Epithelial cell of esophagus (primary cell): ENCODE measurements around the gene MLKL.
"Not testable (repeated sequence)": the region's sequence is repeated elsewhere in the genome, so short reads cannot be mapped to it uniquely, and the experiment has no call there.

Experiments
- DNase-seq: peaks from one replicate; pipeline ENCODE4 v3.0.0; 2010; ENCODE audit warnings: low read depth
- H3K4me3 ChIP-seq: 2 replicates; pipeline ENCODE4 v1.5.1; 2011; ENCODE audit warnings: mild to moderate bottlenecking, low read length, control low read depth
- TF ChIP-seq, protein P1 (sequence below): IDR thresholded peaks from 2 replicates; pipeline ENCODE4 v1.5.1; 2011; ENCODE audit warnings: low read depth, mild to moderate bottlenecking, low read length, control low read depth, inconsistent platforms; ENCODE audit not compliant: insufficient read depth; ENCODE audit errors: missing control alignments

Gene MLKL

DNA sequence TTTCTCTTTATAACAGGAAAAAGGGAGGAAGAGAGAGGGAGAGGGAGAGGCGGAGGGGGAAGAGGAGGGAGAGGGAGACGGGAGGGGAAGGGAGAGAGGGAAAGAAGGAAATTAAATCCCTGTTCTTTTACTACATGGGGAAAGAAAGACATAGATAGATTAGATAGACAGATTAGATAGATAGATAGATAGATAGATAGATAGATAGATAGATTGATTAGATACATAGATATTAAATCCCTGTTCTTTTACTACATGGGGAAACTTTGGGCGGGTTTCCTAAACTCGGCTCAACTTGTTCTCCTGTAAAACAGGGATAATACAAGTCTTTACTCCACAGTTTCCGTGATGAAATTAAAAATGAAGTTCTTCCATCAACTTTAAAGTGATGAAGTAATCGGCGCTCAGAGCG lies 34.6 kb downstream of the MLKL start:
- TF ChIP-seq, protein P1, sequence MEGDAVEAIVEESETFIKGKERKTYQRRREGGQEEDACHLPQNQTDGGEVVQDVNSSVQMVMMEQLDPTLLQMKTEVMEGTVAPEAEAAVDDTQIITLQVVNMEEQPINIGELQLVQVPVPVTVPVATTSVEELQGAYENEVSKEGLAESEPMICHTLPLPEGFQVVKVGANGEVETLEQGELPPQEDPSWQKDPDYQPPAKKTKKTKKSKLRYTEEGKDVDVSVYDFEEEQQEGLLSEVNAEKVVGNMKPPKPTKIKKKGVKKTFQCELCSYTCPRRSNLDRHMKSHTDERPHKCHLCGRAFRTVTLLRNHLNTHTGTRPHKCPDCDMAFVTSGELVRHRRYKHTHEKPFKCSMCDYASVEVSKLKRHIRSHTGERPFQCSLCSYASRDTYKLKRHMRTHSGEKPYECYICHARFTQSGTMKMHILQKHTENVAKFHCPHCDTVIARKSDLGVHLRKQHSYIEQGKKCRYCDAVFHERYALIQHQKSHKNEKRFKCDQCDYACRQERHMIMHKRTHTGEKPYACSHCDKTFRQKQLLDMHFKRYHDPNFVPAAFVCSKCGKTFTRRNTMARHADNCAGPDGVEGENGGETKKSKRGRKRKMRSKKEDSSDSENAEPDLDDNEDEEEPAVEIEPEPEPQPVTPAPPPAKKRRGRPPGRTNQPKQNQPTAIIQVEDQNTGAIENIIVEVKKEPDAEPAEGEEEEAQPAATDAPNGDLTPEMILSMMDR, result no peak
- peak; percentile 4 for DNase-seq
- H3K4me3 ChIP-seq, result peak overlapping the region; percentile 90

DNA sequence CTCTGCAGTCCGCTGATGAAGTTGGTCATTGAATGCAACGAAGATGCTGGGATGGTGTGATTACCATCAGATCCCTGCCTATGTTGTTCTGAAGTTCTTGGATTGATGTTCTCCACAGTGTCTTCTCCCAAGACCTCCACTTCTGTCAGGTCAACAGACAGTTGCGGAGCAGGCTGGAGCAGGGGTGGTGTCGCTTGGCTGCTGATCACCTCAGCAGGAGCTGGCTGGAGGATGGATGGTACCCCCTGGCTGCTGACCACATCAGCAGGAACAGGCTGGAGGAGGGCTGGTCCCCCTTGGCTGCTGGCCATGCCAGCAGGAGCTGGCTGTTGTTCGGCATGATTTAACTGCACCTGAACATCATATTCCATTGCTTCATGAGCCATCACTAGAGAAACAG lies 39.6 kb downstream of the MLKL start:
- TF ChIP-seq, protein P1, result no peak
- DNase-seq, result no peak
- H3K4me3 ChIP-seq, result no peak overlapping the region

DNA sequence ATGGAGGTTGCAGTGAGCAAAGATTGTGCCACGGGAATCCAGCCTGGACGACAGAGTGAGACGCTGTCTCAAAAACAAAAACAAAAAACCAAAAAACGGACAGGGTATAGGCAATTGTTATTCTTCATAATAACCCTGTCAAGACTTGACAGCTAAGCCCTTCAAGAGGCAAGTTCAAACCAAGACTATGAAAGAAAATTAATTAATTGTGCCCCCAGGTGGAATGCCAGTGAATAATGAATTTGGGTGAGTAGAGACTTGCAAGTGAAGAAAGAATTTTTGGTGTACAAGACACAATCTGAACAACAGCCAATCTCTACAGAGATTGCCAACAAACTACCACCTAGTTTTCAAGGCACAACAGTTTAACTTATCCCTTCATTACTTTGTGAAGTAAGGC lies 40.3 kb downstream of the MLKL start:
- DNase-seq, result peak; percentile 65
- no peak overlapping the region for H3K4me3 ChIP-seq
- TF ChIP-seq, protein P1, result no peak

DNA sequence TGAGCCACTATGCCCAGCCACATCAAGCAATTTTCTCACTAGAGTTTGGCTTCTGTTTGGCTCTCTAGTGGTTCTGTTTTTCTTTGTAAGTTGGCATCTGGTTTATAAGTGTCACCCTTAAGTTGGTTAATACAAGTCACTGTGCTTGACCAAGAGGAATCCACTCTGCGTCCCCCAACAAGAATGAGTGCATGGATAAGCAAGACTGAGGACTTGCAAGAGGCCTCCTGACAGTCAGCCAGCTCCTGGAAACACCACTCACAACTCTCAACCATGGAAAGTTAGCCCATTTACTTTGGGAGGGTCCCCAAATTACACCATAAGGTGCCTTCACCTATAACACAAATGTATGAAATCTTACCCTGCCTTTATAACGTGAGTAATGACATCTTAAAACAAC lies 41.6 kb downstream of the MLKL start:
- TF ChIP-seq, protein P1, result no peak
- H3K4me3 ChIP-seq, result no peak overlapping the region
- no peak for DNase-seq

DNA sequence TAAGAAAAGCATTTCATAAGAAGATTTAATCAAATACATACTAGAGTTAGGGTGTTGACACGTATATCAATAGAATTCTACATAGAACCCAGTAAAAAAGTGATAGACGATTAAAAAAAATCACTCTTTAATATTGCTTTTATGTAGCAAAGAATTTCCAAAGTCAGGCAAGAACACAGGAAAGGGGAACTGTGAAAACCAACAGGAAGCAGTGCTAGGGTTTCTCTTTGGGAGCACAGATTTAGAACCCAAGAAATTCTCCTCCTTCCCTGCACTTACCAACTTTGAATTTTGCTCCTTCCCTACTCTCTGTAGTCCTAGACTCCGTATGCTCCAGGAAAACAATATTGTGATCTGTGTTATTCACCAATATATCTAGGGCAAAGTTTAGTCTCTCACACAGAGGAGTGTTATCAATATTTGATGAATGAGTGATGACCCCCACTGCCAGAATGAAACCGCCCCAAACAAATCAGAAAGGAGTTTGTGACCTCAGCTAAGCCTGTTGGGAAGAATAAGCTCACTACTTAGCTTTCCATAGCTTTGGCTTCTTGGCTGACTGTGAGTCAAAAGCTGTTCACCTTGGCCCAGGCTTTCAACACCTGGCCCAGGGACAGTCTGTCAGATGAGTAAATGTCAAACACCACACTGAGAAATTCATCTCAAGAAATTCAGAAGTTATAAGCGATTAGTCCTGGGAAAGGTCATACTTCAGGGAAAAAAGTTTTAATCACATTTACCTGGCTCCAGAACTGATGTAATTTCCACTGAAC lies 42.6 kb downstream of the MLKL start:
- no peak overlapping the region for H3K4me3 ChIP-seq
- TF ChIP-seq, protein P1, result no peak
- peak; percentile 28 for DNase-seq

DNA sequence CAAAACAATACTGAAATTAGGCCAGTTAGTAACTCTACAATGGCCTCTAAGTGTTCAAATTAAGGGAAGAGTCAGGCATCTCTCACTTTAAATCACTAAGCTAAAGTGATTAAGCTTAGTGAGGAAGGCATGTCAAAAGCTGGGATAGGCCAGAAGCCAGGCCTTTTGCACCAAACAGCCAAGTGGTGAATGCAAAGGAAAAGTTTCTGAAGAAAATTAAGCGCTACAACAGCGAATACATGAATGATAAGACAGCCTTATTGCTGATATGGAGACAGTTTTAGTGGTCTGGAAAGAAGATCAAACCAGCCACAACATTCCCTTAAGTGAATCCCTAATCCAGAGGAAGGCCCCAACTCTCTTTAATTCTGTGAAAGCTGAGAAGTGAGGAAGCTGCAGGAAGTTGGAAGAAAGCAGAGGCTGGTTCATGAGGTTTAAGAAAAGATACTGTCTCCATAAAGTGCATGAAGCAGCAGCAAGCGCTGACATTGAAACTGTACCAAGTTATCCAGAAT lies 46.1 kb downstream of the MLKL start:
- TF ChIP-seq, protein P1, result no peak
- DNase-seq, result no peak
- H3K4me3 ChIP-seq, result no peak overlapping the region

DNA sequence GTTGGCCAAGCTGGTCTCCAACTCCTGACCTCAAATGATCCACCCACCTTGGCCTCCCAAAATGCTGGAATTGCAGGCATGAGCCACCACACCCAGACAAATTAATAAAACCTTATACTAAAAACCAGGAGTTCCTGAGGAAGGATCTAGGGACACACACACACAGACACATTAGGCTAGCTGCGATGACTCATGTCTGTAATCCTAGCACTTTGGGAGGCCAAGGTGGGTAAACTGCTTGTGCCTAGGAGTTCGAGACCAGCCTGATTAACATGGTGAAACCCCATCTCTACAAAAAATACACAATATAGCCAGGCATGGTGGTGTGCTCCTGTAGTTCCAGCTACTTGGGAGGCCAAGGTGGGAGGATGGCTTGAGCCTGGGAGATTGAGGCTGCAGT lies 47.8 kb downstream of the MLKL start:
- DNase-seq, result peak; percentile 30
- H3K4me3 ChIP-seq, result not testable (repeated sequence)
